SH-SY5Y (cell line): ENCODE measurements around the gene UGT1A3.

ENCODE experiments used
- GATA2 ChIP-seq: IDR thresholded peaks from 2 replicates; pipeline ENCODE4 v1.6.1; 2011; ENCODE audit warnings: mild to moderate bottlenecking, low read depth, low read length
- GATA3 ChIP-seq: IDR thresholded peaks from 2 replicates; pipeline ENCODE4 v1.6.1; 2011; ENCODE audit warnings: low read depth, mild to moderate bottlenecking, low read length, moderate library complexity

- TF ChIP-seq GATA2 (no peak), GATA3 (no peak)
These were observed 45.0 kb downstream of the UGT1A3 start for GRCh38 chr2:233773854-233774253.
